Karpas-422 (cell line): ENCODE data around the gene MMP24. TPM values are rescaled to one million over a fixed set of nuclear protein-coding genes. Genes with fewer than 3 reads are reported as not detected.
"Not testable (repeated sequence)": the region's sequence is repeated elsewhere in the genome, so short reads cannot be mapped to it uniquely, and the experiment has no call there.

Experiments used
- DNase-seq: peaks from one replicate; pipeline ENCODE4 v3.0.0-alpha.2; 2015
- H2AFZ ChIP-seq: fragments of 200-600 bp; sonication (generic); 2 replicates; pipeline ENCODE4 v1.6.1; 2014; ENCODE audit warnings: antibody characterized with exemption, low read length, mixed read lengths
- H3K27ac ChIP-seq: fragments of 200-600 bp; sonication (generic); 2 replicates; pipeline ENCODE4 v1.5.1; 2014; ENCODE audit warnings: mild to moderate bottlenecking, low read length, moderate library complexity
- H3K27me3 ChIP-seq: fragments of 200-600 bp; sonication (generic); 2 replicates; pipeline ENCODE4 v1.6.1; 2014; ENCODE audit warnings: low read length, mixed read lengths
- H3K36me3 ChIP-seq: fragments of 200-600 bp; sonication (generic); 2 replicates; pipeline ENCODE4 v1.6.1; 2014; ENCODE audit warnings: low read length, mixed read lengths; ENCODE audit not compliant: insufficient read depth
- H3K4me1 ChIP-seq: fragments of 200-600 bp; sonication (generic); 2 replicates; pipeline ENCODE4 v1.6.1; 2014; ENCODE audit warnings: mild to moderate bottlenecking, low read length, mixed read lengths
- H3K4me2 ChIP-seq: fragments of 200-600 bp; sonication (generic); 2 replicates; pipeline ENCODE4 v1.6.1; 2014; ENCODE audit warnings: low read length, low read depth, mild to moderate bottlenecking; ENCODE audit not compliant: poor library complexity, severe bottlenecking
- H3K4me3 ChIP-seq: fragments of 200-600 bp; sonication (generic); 2 replicates; pipeline ENCODE4 v1.5.1; 2014; ENCODE audit warnings: mild to moderate bottlenecking, antibody characterized with exemption, low read length, mixed read lengths
- H3K79me2 ChIP-seq: fragments of 200-600 bp; sonication (generic); 2 replicates; pipeline ENCODE4 v1.6.1; 2014; ENCODE audit warnings: mild to moderate bottlenecking, low read length, mixed read lengths
- H3K9ac ChIP-seq: fragments of 200-600 bp; sonication (generic); 2 replicates; pipeline ENCODE4 v1.6.0; 2014; ENCODE audit warnings: low read length
- H3K9me2 ChIP-seq: fragments of 200-600 bp; sonication (generic), shearing (Covaris generic); replicated peaks from 2 replicates; pipeline ENCODE4 v1.6.0; 2014; ENCODE audit warnings: mild to moderate bottlenecking, low read length, moderate library complexity; ENCODE audit not compliant: insufficient read depth
- H3K9me3 ChIP-seq: fragments of 300-700, 200-600 bp; sonication (generic); 2 replicates; pipeline ENCODE4 v1.6.1; 2014; ENCODE audit warnings: low read length, mixed read lengths
- H4K20me1 ChIP-seq: fragments of 200-600 bp; sonication (generic); 2 replicates; pipeline ENCODE4 v1.6.1; 2014; ENCODE audit warnings: mild to moderate bottlenecking, antibody characterized with exemption, low read length, low read depth; ENCODE audit not compliant: insufficient read depth
- total RNA-seq: library from RNA; depleted of rRNA; stranded (reverse); fragments of >200 nt; shearing (Covaris generic); gene quantifications from 2 replicates; pipeline ENCODE4 v1.2.3, GENCODE V29; 2014; ENCODE audit warnings: low replicate concordance

MMP24 gene
- total RNA-seq, 1 experiment from 2014 or later = 0.60 TPM

DNA sequence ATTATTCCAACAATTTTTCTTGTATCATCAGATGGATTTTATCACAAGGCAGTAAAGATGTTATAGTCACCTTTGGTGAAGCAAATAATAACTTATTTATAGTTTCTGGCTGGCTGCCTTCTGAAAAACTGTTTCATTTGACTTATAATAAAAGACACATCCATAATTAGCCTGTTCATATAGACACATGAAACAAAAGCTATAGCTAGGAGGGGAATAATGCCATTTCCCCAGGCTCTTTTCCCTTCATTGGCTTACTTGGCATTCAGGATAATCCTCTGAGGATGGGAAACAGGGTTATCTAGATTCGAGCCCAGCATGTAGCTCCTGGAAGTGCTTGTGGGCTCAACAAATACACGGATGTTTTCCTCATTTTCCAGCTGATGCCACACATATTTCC is 17.5 kb downstream of the MMP24 start:
- no peaks in the 10 kb centered on the region for H3K9me2 ChIP-seq
- H3K4me1 ChIP-seq = no peaks in the 10 kb centered on the region
- H3K79me2 ChIP-seq = no peaks in the 10 kb centered on the region
- H3K27ac ChIP-seq = no peak overlapping the region
- no peak for DNase-seq
- H3K27me3 ChIP-seq = no peaks in the 10 kb centered on the region
- no peak overlapping the region for H2AFZ ChIP-seq
- no peaks in the 10 kb centered on the region for H4K20me1 ChIP-seq
- H3K4me3 ChIP-seq = no peak overlapping the region
- no peaks in the 10 kb centered on the region for H3K36me3 ChIP-seq
- H3K9me3 ChIP-seq = no peaks in the 10 kb centered on the region
- no peak overlapping the region for H3K4me2 ChIP-seq
- no peak overlapping the region for H3K9ac ChIP-seq

DNA sequence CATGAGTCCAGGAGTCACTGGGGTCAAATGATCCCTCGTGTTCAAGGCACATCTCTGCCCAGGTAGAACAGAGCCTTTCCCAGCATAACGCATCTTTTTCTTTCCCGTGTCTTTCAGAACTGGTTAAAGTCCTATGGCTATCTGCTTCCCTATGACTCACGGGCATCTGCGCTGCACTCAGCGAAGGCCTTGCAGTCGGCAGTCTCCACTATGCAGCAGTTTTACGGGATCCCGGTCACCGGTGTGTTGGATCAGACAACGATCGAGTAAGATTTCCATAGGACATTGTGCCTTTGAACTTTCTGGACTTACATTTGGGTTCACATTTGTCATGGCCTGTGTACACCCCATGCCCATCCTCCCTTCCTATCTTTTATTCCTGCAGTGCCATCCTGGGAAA is 20.2 kb downstream of the MMP24 start:
- Histone ChIP-seq H3K27ac (no peak overlapping the region), H3K79me2 (no peaks in the 10 kb centered on the region), H2AFZ (no peak overlapping the region), H3K36me3 (no peaks in the 10 kb centered on the region), H3K27me3 (no peaks in the 10 kb centered on the region), H3K9me3 (no peaks in the 10 kb centered on the region), H3K4me1 (no peaks in the 10 kb centered on the region), H3K4me3 (no peak overlapping the region), H3K9ac (no peak overlapping the region), H4K20me1 (no peaks in the 10 kb centered on the region), H3K9me2 (no peaks in the 10 kb centered on the region), H3K4me2 (no peak overlapping the region)
- no peak for DNase-seq

DNA sequence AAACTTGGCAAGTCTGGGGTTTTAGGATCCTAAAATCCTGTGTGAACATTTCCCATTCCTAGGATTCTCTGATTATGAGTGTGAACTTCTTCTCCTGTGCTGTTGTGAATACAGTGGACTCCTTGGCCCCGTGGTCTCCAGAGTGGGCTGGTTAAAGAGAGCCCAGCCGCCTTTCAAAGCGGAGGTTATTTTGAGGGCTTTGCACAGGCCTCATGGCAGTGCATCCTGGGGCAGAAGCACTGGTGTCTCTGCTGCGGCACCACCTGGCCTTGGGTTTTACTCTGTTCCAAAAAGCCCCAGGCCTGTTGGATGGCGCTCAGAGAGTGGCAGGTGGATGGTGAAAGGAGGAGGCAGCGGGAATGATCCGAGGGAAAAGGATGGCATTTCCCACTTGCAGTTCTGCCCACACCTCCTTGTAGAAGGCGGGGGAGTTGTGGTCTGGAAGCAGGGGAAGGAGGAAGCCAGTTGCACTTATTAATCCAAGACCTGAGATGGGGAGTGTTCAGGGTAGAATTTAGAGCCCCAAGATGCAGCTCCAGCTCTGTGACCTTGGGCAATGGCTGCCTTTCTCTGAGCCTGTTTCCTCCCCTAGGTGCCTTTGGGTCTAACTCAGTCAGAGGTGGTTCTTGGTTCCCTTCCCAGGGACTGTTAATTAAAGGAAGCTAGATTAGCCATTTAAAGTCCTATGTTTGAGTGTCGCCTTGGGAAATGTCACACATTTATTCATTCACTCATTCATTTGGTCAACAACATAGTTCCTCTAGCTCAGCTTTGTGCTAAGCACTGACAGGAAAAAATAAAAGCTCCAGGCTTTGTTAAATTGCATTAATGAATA is 22.4 kb downstream of the MMP24 start:
- Histone ChIP-seq H2AFZ (no peak overlapping the region), H3K36me3 (no peaks in the 10 kb centered on the region), H3K9ac (no peak overlapping the region), H3K4me3 (no peak overlapping the region), H3K27ac (no peak overlapping the region), H3K27me3 (no peaks in the 10 kb centered on the region), H3K9me3 (no peaks in the 10 kb centered on the region), H3K4me2 (no peak overlapping the region), H3K4me1 (no peaks in the 10 kb centered on the region), H3K79me2 (no peaks in the 10 kb centered on the region), H4K20me1 (no peaks in the 10 kb centered on the region), H3K9me2 (no peaks in the 10 kb centered on the region)
- no peak for DNase-seq

DNA sequence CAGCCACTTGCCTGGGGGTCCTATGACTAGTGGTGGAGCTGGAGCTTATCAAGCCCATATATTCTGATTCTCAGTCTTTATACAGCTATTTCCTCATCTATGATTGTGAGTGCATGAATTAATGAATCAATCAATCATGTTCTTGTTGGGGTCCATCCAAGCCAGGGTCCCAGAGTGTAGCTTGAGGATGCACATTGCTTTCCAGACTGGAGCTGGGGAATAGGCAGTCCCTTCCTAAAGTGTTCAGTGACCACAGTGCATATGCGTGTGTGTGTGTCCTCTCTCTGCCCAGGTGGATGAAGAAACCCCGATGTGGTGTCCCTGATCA is 25.1 kb downstream of the MMP24 start:
- H3K9ac ChIP-seq = no peak overlapping the region
- no peak overlapping the region for H3K4me3 ChIP-seq
- H3K27ac ChIP-seq = no peak overlapping the region
- no peaks in the 10 kb centered on the region for H3K9me3 ChIP-seq
- H2AFZ ChIP-seq = no peak overlapping the region
- H3K79me2 ChIP-seq = no peaks in the 10 kb centered on the region
- H3K36me3 ChIP-seq = no peaks in the 10 kb centered on the region
- H3K27me3 ChIP-seq = no peaks in the 10 kb centered on the region
- H3K4me1 ChIP-seq = no peaks in the 10 kb centered on the region
- H3K9me2 ChIP-seq = no peaks in the 10 kb centered on the region
- no peak for DNase-seq
- H4K20me1 ChIP-seq = no peaks in the 10 kb centered on the region
- H3K4me2 ChIP-seq = no peak overlapping the region

DNA sequence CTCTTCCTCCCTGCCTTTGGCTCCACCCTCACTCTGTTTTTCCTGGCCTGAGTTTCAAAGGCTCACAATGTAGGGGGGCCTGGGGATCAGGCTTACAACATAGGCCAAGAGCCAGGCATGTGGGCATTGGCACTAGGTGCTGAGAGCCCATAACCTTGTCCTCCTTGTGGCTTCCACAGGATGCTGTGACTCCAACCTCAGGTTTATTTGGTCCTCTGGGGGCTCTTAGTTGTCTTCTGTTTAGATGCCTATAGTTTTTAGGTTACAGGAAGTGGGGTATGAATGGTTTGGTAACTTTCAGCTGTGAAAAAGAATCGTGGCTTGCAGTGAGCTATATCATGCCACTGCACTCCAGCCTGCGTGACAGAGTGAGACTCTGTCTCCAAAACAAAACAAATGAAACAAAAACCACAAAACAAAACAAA is 25.6 kb downstream of the MMP24 start:
- no peaks in the 10 kb centered on the region for H3K27me3 ChIP-seq
- no peaks in the 10 kb centered on the region for H3K79me2 ChIP-seq
- no peak overlapping the region for H2AFZ ChIP-seq
- H3K36me3 ChIP-seq = no peaks in the 10 kb centered on the region
- H3K4me3 ChIP-seq = no peak overlapping the region
- H3K9ac ChIP-seq = no peak overlapping the region
- no peaks in the 10 kb centered on the region for H3K4me1 ChIP-seq
- no peaks in the 10 kb centered on the region for H3K9me2 ChIP-seq
- no peaks in the 10 kb centered on the region for H3K9me3 ChIP-seq
- H3K4me2 ChIP-seq = no peak overlapping the region
- H3K27ac ChIP-seq = no peak overlapping the region
- no peak for DNase-seq
- no peaks in the 10 kb centered on the region for H4K20me1 ChIP-seq

DNA sequence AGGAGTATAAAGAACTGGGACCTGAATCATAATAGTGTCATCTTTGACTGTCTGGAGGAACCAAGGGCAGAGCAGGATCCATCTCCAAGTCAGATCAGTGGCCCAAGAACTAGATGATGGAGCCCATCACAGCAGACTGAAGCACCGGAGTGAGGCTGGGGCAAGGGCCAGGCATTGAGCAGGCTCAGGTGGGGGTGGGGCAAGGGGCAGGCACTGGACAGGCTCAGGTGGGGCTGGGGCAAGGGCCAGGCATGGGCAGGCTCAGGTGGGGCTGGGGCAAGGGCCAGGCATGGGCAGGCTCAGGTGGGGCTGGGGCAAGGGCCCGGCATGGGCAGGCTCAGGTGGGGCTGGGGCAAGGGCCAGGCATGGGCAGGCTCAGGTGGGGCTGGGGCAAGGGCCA is 26.1 kb downstream of the MMP24 start:
- not testable (repeated sequence) for H3K9me2 ChIP-seq, H3K4me2 ChIP-seq

DNA sequence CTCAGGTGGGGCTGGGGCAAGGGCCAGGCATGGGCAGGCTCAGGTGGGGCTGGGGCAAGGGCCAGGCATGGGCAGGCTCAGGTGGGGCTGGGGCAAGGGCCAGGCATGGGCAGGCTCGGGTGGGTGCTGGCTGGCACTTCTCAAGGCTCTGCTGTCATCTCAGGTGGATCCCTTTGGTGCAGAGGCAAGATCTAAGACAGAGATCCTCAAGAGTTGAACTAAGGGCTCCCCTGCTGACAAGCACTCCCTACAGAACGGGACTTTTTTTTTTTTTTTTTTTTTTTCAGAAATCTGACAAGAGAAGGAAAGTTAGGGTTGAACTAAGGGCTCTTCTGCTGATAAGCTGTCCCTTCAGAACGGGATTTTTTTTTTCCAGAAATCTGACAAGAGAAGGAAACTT is 26.5 kb downstream of the MMP24 start:
- Histone ChIP-seq H3K4me1 (no peaks in the 10 kb centered on the region), H3K79me2 (no peaks in the 10 kb centered on the region), H3K36me3 (no peaks in the 10 kb centered on the region), H4K20me1 (no peaks in the 10 kb centered on the region), H3K4me2 (no peak overlapping the region), H3K27me3 (no peaks in the 10 kb centered on the region), H3K9me2 (no peaks in the 10 kb centered on the region), H2AFZ (no peak overlapping the region), H3K9ac (no peak overlapping the region), H3K27ac (no peak overlapping the region), H3K4me3 (no peak overlapping the region), H3K9me3 (no peaks in the 10 kb centered on the region)
- DNase-seq = no peak

More for the DNA sequence above, 26.1 kb downstream of the MMP24 start:
- not testable (repeated sequence) for H3K4me1 ChIP-seq, H2AFZ ChIP-seq, H4K20me1 ChIP-seq, H3K9me3 ChIP-seq, H3K36me3 ChIP-seq, H3K9ac ChIP-seq, H3K4me3 ChIP-seq, H3K27me3 ChIP-seq, H3K27ac ChIP-seq, H3K79me2 ChIP-seq, DNase-seq

DNA sequence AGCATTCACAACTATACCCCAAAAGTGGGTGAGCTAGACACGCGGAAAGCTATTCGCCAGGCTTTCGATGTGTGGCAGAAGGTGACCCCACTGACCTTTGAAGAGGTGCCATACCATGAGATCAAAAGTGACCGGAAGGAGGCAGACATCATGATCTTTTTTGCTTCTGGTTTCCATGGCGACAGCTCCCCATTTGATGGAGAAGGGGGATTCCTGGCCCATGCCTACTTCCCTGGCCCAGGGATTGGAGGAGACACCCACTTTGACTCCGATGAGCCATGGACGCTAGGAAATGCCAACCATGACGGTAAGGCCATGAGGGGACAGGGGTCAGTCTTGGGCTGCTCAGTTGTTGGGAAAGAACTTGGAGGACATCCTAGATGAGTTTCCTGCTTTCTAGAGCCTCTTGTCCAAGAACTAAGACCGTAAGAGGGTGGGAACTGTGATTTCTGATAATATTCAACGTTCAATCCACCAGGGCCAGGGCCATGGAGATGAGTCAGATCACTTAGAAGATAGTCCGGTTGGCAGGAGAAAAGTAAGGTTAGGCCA is 28.0 kb downstream of the MMP24 start:
- H3K79me2 ChIP-seq = no peaks in the 10 kb centered on the region
- no peak overlapping the region for H3K4me2 ChIP-seq
- no peaks in the 10 kb centered on the region for H4K20me1 ChIP-seq
- no peaks in the 10 kb centered on the region for H3K27me3 ChIP-seq
- DNase-seq = no peak
- no peaks in the 10 kb centered on the region for H3K36me3 ChIP-seq
- no peaks in the 10 kb centered on the region for H3K4me1 ChIP-seq
- H3K27ac ChIP-seq = no peak overlapping the region
- H2AFZ ChIP-seq = no peak overlapping the region
- H3K4me3 ChIP-seq = no peak overlapping the region
- H3K9ac ChIP-seq = no peak overlapping the region
- H3K9me3 ChIP-seq = no peaks in the 10 kb centered on the region
- H3K9me2 ChIP-seq = no peaks in the 10 kb centered on the region
